AG10803 (cell line): ENCODE results near the gene COL25A1.

Source experiments
- DNase-seq: peaks from one replicate; pipeline ENCODE4 v3.0.0; 2010; ENCODE audit warnings: low read depth
- H3K4me3 ChIP-seq: 2 replicates; pipeline ENCODE4 v1.5.1; 2011; ENCODE audit warnings: mild to moderate bottlenecking, low read length, control low read depth
- TF ChIP-seq, protein P1 (sequence below): conservative IDR thresholded peaks from 2 replicates; pipeline ENCODE4 v1.5.1; 2011; ENCODE audit warnings: mild to moderate bottlenecking, low read length, control low read depth, inconsistent platforms

The COL25A1 gene

GRCh38 chr4:109051054-109051453, 251.4 kb downstream of the COL25A1 start:
- DNase-seq: no peak
- TF ChIP-seq, protein P1, sequence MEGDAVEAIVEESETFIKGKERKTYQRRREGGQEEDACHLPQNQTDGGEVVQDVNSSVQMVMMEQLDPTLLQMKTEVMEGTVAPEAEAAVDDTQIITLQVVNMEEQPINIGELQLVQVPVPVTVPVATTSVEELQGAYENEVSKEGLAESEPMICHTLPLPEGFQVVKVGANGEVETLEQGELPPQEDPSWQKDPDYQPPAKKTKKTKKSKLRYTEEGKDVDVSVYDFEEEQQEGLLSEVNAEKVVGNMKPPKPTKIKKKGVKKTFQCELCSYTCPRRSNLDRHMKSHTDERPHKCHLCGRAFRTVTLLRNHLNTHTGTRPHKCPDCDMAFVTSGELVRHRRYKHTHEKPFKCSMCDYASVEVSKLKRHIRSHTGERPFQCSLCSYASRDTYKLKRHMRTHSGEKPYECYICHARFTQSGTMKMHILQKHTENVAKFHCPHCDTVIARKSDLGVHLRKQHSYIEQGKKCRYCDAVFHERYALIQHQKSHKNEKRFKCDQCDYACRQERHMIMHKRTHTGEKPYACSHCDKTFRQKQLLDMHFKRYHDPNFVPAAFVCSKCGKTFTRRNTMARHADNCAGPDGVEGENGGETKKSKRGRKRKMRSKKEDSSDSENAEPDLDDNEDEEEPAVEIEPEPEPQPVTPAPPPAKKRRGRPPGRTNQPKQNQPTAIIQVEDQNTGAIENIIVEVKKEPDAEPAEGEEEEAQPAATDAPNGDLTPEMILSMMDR: no peak
- H3K4me3 ChIP-seq: no peak overlapping the region

GRCh38 chr4:109049926-109050325, 252.5 kb downstream of the COL25A1 start:
- TF ChIP-seq, protein P1: no peak
- DNase-seq: no peak
- H3K4me3 ChIP-seq: no peak overlapping the region

DNA sequence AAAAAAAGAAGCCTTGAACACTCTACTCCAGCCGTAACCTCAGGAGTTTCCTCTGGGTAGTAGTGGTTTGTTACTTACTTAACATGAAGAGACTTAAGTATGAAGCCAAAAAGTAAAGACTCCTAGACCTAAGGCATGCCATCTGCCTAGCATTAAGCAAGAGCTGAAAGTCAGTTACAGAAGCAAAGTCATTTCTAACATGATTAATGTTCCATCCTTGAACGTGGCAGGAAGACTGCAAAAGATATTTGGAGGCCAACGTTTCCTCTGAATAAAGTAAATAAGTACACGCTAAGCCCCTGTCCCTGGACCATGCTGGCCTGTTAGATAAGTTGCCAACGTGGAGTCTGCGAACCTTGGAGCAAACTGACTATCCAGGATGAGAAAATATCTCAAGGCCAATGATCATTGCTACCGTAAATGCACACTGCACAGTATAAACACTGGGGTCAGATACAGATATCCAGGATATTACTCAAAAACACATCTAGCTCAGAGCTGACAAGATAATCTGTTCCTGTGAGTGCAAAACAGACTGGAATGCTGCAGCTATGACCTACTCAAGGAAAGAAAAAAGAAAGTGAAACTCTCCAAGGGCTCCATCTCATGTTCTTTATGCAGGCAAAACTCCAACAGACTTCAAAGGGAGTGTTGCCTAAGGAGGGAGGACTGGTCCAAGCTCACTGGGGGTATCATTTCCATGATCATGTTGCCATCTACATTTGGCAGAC, 255.8 kb downstream of the COL25A1 start:
- TF ChIP-seq, protein P1: no peak
- peak; percentile 63 for DNase-seq
- peak overlapping the region; percentile 49 for H3K4me3 ChIP-seq

- H3K4me3 ChIP-seq: no peak overlapping the region
- DNase-seq: no peak
- TF ChIP-seq, protein P1: no peak
These were observed 258.0 kb downstream of the COL25A1 start for GRCh38 chr4:109044431-109044830.

DNA sequence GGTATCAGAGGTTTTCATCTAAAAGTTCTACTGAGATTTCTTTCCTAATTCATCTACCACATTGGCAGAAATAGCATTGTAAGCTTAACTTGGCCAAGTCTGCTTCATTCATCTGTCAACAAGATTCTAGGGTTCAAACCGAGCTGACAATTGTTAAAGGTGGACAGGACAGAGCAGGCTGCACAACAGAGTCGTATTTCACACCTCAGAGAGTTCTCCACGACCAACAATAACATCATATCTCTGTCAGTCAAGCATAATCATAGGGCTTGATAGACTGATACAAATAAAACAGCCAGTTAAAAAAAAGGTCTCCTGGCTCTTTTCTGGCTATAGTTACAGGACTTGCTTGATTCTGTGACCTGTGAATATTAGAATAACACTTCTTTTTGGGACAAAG, 259.2 kb downstream of the COL25A1 start:
- TF ChIP-seq, protein P1: no peak
- no peak for DNase-seq
- no peak overlapping the region for H3K4me3 ChIP-seq

DNA sequence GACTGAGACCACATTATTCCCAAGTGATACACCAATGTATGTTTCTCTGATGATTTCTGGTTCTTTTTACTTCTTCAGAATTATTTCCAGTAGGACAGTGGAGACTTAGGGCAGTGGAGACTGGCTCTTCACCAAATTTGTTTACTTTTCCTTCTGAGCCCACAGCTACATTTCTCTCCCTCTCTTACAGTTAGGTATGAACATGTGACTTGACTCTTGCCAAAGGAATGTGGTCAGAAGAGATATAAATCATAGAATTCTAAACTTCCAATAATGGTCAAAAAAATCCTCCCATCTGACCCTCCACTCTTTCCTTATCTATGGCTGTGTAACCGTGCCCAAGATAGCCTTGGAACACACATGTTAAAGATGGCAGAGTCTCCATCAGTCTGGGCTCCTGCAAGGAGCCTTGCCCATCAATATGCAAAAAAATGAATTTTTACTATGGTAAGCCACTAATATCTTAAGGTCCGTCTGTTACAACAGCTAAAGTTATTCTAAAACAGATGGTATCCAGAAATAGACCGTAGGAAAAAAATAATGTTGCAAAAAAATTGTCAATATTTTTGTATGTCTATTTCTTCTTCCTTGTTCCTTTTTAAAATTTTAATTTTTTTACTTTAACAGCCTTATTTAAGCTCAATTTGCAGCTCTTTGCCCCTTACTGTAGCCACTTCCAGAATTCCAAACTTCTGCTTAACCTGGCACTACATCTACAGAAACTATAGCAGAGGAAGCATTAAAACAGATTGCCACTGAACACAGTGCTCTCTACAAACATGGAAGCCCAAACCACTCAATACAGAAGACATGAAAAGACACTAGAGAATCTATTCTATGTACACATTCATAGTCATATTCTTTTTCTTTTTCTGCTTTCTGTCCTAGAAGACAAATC, 260.7 kb downstream of the COL25A1 start:
- DNase-seq: peak; percentile 51
- no peak overlapping the region for H3K4me3 ChIP-seq
- TF ChIP-seq, protein P1: no peak
